ENCODE results near the gene DNLZ. TPM values are rescaled to one million over a fixed set of nuclear protein-coding genes. Genes with fewer than 3 reads are reported as not detected.

The DNLZ gene
- total RNA-seq, 1 experiment from 2014 or later: 26.5 TPM

- ATAC-seq (no peak), DNase-seq (ENCODE audit: low read depth, low spot score) (no peak)
- Histone ChIP-seq H3K36me3 (ENCODE audit: control insufficient read depth, insufficient read depth, low read length) (no peaks in the 10 kb centered on the region), H3K27me3 (ENCODE audit: control insufficient read depth, insufficient read depth, low read length) (no peaks in the 10 kb centered on the region), H3K4me3 (ENCODE audit: low read depth in 2 of 2, low read length in 2 of 2) (no peak overlapping the region), H3K9me3 (ENCODE audit: control insufficient read depth, insufficient read depth, low read depth, low read length) (no peaks in the 10 kb centered on the region), H3K4me1 (ENCODE audit: control insufficient read depth, insufficient read depth, low read length) (no peaks in the 10 kb centered on the region; the same call in 1 of the 2 replicates), H3K27ac (ENCODE audit: low read length) (no peak overlapping the region)
- POLR2A ChIA-PET: no interaction called here
- CTCF ChIA-PET: no interaction called here
- intact Hi-C loops (cut with micrococcal nuclease; ENCODE audit: unreplicated experiment) (no loop called here), in situ Hi-C loops (cut with HindIII; ENCODE audit: low pct_unique_long_range_greater_than_20kb, low sequenced_read_pairs) (no loop called here)
- BruUV-seq (replicated peaks): no TSS peak
- no peak for TF ChIP-seq CTCF (IDR thresholded peaks at IDR 0.05)
- no peak for TF ChIP-seq REST (IDR thresholded peaks at IDR 0.05; ENCODE audit: insufficient read depth in 1 of 2, low read depth in 2 of 2, low read length in 1 of 2)
- TF ChIP-seq SIN3A (IDR thresholded peaks at IDR 0.05; ENCODE audit: borderline replicate concordance, insufficient read depth, low read depth, low read length): no peak
- TF ChIP-seq TCF7L2 (IDR thresholded peaks at IDR 0.05; ENCODE audit: low read depth, low read length): no peak
- no peak for TF ChIP-seq POLR2AphosphoS5 (IDR thresholded peaks at IDR 0.05; ENCODE audit: low read depth, low read length)
Observed at GRCh38 chr9:136334541-136334940, 29.0 kb downstream of the DNLZ start.

GRCh38 chr9:136333486-136333885 is 30.1 kb downstream of the DNLZ start:
- no peaks in the 10 kb centered on the region for H3K36me3 ChIP-seq (ENCODE audit: control insufficient read depth, insufficient read depth, low read length)
- in situ Hi-C loops (cut with HindIII; ENCODE audit: low pct_unique_long_range_greater_than_20kb, low sequenced_read_pairs) (no loop called here), intact Hi-C loops (cut with micrococcal nuclease; ENCODE audit: unreplicated experiment) (no loop called here)
- H3K4me3 ChIP-seq (ENCODE audit: low read depth in 2 of 2, low read length in 2 of 2): no peak overlapping the region
- ATAC-seq (no peak), DNase-seq (ENCODE audit: low read depth, low spot score) (no peak)
- CTCF ChIA-PET: interaction anchor here (0.7 kb wide), 1 partner anchor 63 kb away, joined by 3 read pairs; no protein-coding TSS in a partner anchor
- H3K9me3 ChIP-seq (ENCODE audit: control insufficient read depth, insufficient read depth, low read depth, low read length): no peaks in the 10 kb centered on the region
- no peaks in the 10 kb centered on the region; the same call in 1 of the 2 replicates for H3K4me1 ChIP-seq (ENCODE audit: control insufficient read depth, insufficient read depth, low read length)
- TF ChIP-seq CTCF (IDR thresholded peaks at IDR 0.05) (no peak), REST (IDR thresholded peaks at IDR 0.05; ENCODE audit: insufficient read depth in 1 of 2, low read depth in 2 of 2, low read length in 1 of 2) (no peak), POLR2AphosphoS5 (IDR thresholded peaks at IDR 0.05; ENCODE audit: low read depth, low read length) (no peak), TCF7L2 (IDR thresholded peaks at IDR 0.05; ENCODE audit: low read depth, low read length) (no peak), SIN3A (IDR thresholded peaks at IDR 0.05; ENCODE audit: borderline replicate concordance, insufficient read depth, low read depth, low read length) (no peak)
- BruUV-seq (replicated peaks): no TSS peak
- H3K27me3 ChIP-seq (ENCODE audit: control insufficient read depth, insufficient read depth, low read length): no peaks in the 10 kb centered on the region
- no peak overlapping the region for H3K27ac ChIP-seq (ENCODE audit: low read length)
- POLR2A ChIA-PET: no interaction called here
